ENCODE measurements around the gene SCAI.

DNA sequence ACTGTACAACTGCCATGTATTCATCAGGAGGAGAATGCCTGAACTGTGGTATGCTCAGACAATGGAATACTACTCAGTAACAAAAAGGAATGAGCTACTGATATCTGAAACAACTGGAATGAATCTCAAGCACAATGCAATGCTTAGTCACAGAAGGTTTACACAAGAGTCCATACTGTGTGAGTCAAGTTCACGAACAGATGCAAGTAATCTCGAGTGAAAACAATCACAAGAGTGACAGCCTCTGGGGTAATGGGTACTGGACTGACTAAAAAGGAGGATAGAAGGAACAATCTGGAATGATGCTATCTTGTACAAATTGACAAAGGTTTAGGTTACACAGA, 182.9 kb downstream of the SCAI start:
- TF ChIP-seq, protein P1, sequence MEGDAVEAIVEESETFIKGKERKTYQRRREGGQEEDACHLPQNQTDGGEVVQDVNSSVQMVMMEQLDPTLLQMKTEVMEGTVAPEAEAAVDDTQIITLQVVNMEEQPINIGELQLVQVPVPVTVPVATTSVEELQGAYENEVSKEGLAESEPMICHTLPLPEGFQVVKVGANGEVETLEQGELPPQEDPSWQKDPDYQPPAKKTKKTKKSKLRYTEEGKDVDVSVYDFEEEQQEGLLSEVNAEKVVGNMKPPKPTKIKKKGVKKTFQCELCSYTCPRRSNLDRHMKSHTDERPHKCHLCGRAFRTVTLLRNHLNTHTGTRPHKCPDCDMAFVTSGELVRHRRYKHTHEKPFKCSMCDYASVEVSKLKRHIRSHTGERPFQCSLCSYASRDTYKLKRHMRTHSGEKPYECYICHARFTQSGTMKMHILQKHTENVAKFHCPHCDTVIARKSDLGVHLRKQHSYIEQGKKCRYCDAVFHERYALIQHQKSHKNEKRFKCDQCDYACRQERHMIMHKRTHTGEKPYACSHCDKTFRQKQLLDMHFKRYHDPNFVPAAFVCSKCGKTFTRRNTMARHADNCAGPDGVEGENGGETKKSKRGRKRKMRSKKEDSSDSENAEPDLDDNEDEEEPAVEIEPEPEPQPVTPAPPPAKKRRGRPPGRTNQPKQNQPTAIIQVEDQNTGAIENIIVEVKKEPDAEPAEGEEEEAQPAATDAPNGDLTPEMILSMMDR (IDR thresholded peaks at IDR 0.05) = no peak
- TF ChIP-seq POLR2A (IDR thresholded peaks at IDR 0.05) = no peak

All from right lobe of liver (tissue), 4 donors.